Chondrocyte (in vitro differentiated cells): ENCODE measurements around the gene CAMKMT. TPM values are rescaled to one million over a fixed set of nuclear protein-coding genes. Genes with fewer than 3 reads are reported as not detected.

Source experiments
- DNase-seq: peaks from one replicate; pipeline ENCODE4 v3.0.0; 2021; ENCODE audit warnings: mixed read lengths, low spot score
- H3K27ac Mint-ChIP-seq: one replicate; pipeline ENCODE4 v1.8.0; 2021; ENCODE audit warnings: mild to moderate bottlenecking, moderate library complexity, mixed read lengths; ENCODE audit not compliant: unreplicated experiment
- H3K27me3 Mint-ChIP-seq: 2 replicates; pipeline ENCODE4 v1.8.0; 2021; ENCODE audit warnings: low read depth, mixed read lengths
- H3K36me3 Mint-ChIP-seq: 2 replicates; pipeline ENCODE4 v1.8.0; 2021; ENCODE audit warnings: low read depth, mixed read lengths
- H3K4me1 Mint-ChIP-seq: 2 replicates; pipeline ENCODE4 v1.8.0; 2021; ENCODE audit warnings: low read depth, mild to moderate bottlenecking, mixed read lengths
- H3K4me3 Mint-ChIP-seq: one replicate; pipeline ENCODE4 v1.8.0; 2021; ENCODE audit warnings: mild to moderate bottlenecking, moderate library complexity, mixed read lengths; ENCODE audit not compliant: unreplicated experiment
- H3K9me3 Mint-ChIP-seq: 2 replicates; pipeline ENCODE4 v1.8.0; 2021; ENCODE audit warnings: low read depth, mixed read lengths
- CTCF ChIP-seq: fragments of 200-600 bp; sonication (generic); IDR thresholded peaks from 2 replicates; pipeline ENCODE4 v1.5.0; 2021; ENCODE audit warnings: antibody characterized with exemption, mild to moderate bottlenecking, moderate library complexity
- total RNA-seq: library from RNA; stranded (reverse); gene quantifications from 3 replicates; pipeline ENCODE4 v1.2.1, GENCODE V29; 2021

The CAMKMT gene
- total RNA-seq, 1 donor from 2014 or later, result 6.5 TPM

DNA sequence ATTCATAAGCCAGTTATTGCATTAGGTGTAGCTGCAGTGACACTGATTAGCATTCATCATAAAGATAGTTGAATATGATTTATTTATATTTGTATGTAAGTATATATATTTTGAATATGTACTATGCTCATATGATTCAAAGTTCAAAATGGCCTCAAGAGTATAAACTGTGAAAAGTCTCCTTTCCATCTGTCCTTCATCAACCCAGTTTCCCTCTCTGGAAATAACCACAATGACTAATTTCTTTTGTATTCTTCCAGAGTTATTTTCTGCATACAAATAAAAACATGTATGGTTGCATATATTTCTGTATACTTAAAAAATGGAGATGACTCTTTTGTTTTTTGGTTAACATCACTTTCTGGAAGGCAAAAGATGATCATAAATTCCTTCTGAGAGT, 95.2 kb downstream of the CAMKMT start:
- H3K36me3 Mint-ChIP-seq, result no peaks in the 10 kb centered on the region
- H3K4me1 Mint-ChIP-seq, result no peaks in the 10 kb centered on the region
- H3K27ac Mint-ChIP-seq, result no peak overlapping the region
- no peak for TF ChIP-seq CTCF
- DNase-seq, result no peak
- H3K4me3 Mint-ChIP-seq, result no peak overlapping the region
- H3K9me3 Mint-ChIP-seq, result no peaks in the 10 kb centered on the region
- no peaks in the 10 kb centered on the region for H3K27me3 Mint-ChIP-seq

DNA sequence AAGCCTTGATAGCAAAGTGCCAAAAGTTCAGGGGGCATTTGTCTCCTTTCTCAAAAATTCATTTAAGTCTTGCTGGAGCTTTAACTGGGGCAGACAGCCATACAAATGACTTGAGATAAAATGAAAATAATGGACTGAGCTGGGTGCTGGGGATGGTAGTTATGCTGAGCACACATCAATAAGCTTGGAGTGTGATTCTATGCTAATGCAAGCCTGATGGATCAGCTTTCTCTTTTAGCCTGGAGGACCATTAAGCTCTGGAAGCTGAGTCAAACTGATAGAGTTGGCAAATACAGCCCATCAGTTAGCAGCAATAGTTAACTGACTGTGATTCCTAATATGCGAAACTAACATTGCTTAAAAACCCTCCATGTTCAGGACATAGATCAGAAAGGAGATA, 98.0 kb downstream of the CAMKMT start:
- Mint-ChIP-seq H3K27ac (no peak overlapping the region), H3K4me1 (no peaks in the 10 kb centered on the region), H3K36me3 (peaks cover 8% of the 10 kb centered on the region), H3K9me3 (peaks cover 19% of the 10 kb centered on the region), H3K4me3 (no peak overlapping the region), H3K27me3 (no peaks in the 10 kb centered on the region)
- TF ChIP-seq CTCF, result no peak
- DNase-seq, result no peak

GRCh38 chr2:44462934-44463849, 101.4 kb downstream of the CAMKMT start:
- no peak overlapping the region for H3K27ac Mint-ChIP-seq

GRCh38 chr2:44464437-44464836, 102.7 kb downstream of the CAMKMT start:
- DNase-seq, result no peak
- TF ChIP-seq CTCF, result no peak
- Mint-ChIP-seq H3K27ac (no peak overlapping the region), H3K9me3 (peaks cover 38% of the 10 kb centered on the region), H3K27me3 (no peaks in the 10 kb centered on the region), H3K4me1 (no peaks in the 10 kb centered on the region), H3K36me3 (peaks cover 14% of the 10 kb centered on the region), H3K4me3 (no peak overlapping the region)

More at GRCh38 chr2:44462934-44463849, 101.4 kb downstream of the CAMKMT start:
- peaks cover 36% of the 10 kb centered on the region for H3K9me3 Mint-ChIP-seq
- no peak for DNase-seq
- peaks cover 14% of the 10 kb centered on the region for H3K36me3 Mint-ChIP-seq
- H3K4me3 Mint-ChIP-seq, result no peak overlapping the region
- H3K27me3 Mint-ChIP-seq, result no peaks in the 10 kb centered on the region
- TF ChIP-seq CTCF, result no peak
- no peaks in the 10 kb centered on the region for H3K4me1 Mint-ChIP-seq

- Mint-ChIP-seq H3K36me3 (peaks cover 6% of the 10 kb centered on the region), H3K4me3 (no peak overlapping the region), H3K27ac (no peak overlapping the region), H3K27me3 (no peaks in the 10 kb centered on the region), H3K4me1 (no peaks in the 10 kb centered on the region), H3K9me3 (peaks cover 19% of the 10 kb centered on the region)
- no peak for TF ChIP-seq CTCF
- no peak for DNase-seq
Observed at GRCh38 chr2:44470151-44470550, 108.4 kb downstream of the CAMKMT start.
